Endothelial cell of umbilical vein (primary cell): ENCODE measurements around the gene SERPINB2.

ENCODE experiments used
- EZH2 ChIP-seq: IDR thresholded peaks from 2 replicates; pipeline ENCODE4 v1.6.1; 2012; ENCODE audit warnings: borderline replicate concordance, low read depth, mild to moderate bottlenecking, moderate library complexity, low read length, inconsistent platforms; ENCODE audit not compliant: severe bottlenecking
- FOS ChIP-seq: IDR thresholded peaks from 2 replicates; pipeline ENCODE4 v1.6.1; 2011; ENCODE audit warnings: mild to moderate bottlenecking, low read length, moderate library complexity, borderline replicate concordance; ENCODE audit not compliant: insufficient read depth
- JUN ChIP-seq: IDR thresholded peaks from 2 replicates; pipeline ENCODE4 v1.6.1; 2011; ENCODE audit warnings: borderline replicate concordance, low read depth; ENCODE audit not compliant: insufficient read length, insufficient read depth
- MYC ChIP-seq: IDR thresholded peaks from one replicate; pipeline ENCODE4 v1.6.1; 2011; ENCODE audit warnings: mild to moderate bottlenecking, low read depth, low read length
- POLR2A ChIP-seq: IDR thresholded peaks from 2 replicates; pipeline ENCODE4 v1.6.1; 2012; ENCODE audit warnings: low read depth, mild to moderate bottlenecking, control low read depth, low read length
- POLR2AphosphoS5 ChIP-seq: IDR thresholded peaks from 2 replicates; pipeline ENCODE4 v1.6.1; 2012; ENCODE audit warnings: low read depth, mild to moderate bottlenecking, control low read depth, low read length, moderate library complexity; ENCODE audit not compliant: insufficient read depth
- TF ChIP-seq, protein P1 (sequence below), 2 donors: IDR thresholded peaks; 1 replicate in 1 of 2; 2 replicates in 1 of 2; pipeline ENCODE4 v1.5.1; 2011; ENCODE audit warnings: low read length in 2 of 2, mild to moderate bottlenecking in 2 of 2, moderate library complexity in 2 of 2, control low read depth in 1 of 2, inconsistent platforms in 1 of 2, low read depth in 1 of 2; ENCODE audit not compliant: insufficient read depth in 1 of 2; ENCODE audit errors: extremely low read depth in 1 of 2
- TF ChIP-seq, protein P2 (sequence below): IDR thresholded peaks from 2 replicates; pipeline ENCODE4 v1.6.1; 2011; ENCODE audit not compliant: insufficient read depth, insufficient read length

DNA sequence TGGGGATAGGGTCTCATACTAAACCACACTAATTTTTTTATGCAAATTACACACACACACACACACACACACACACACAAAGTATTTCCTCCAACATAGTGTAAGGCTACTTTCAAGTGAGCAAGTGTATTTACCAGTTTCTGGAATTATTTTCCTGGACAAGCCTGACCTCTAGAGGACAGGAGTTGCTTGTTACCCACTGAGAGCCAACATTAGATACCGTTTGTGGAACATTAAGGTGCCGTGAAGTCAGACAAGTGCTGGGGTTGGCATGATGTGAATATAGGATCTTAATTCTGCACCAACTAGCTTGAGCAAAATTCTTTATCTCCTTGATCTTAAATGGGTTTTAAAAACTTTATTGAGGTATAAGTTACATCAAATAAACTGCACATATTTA is 39.3 kb upstream of the SERPINB2 start:
- TF ChIP-seq, protein P1, sequence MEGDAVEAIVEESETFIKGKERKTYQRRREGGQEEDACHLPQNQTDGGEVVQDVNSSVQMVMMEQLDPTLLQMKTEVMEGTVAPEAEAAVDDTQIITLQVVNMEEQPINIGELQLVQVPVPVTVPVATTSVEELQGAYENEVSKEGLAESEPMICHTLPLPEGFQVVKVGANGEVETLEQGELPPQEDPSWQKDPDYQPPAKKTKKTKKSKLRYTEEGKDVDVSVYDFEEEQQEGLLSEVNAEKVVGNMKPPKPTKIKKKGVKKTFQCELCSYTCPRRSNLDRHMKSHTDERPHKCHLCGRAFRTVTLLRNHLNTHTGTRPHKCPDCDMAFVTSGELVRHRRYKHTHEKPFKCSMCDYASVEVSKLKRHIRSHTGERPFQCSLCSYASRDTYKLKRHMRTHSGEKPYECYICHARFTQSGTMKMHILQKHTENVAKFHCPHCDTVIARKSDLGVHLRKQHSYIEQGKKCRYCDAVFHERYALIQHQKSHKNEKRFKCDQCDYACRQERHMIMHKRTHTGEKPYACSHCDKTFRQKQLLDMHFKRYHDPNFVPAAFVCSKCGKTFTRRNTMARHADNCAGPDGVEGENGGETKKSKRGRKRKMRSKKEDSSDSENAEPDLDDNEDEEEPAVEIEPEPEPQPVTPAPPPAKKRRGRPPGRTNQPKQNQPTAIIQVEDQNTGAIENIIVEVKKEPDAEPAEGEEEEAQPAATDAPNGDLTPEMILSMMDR (IDR thresholded peaks at IDR 0.05; ENCODE audit: extremely low read depth in 1 of 2, insufficient read depth in 1 of 2, low read depth in 1 of 2, low read length in 2 of 2): peak; percentile 56 to 57
- no peak for TF ChIP-seq FOS
- no peak for TF ChIP-seq MYC
- TF ChIP-seq EZH2: no peak
- no peak for TF ChIP-seq POLR2A
- no peak for TF ChIP-seq POLR2AphosphoS5
- no peak for TF ChIP-seq JUN
- TF ChIP-seq, protein P2, sequence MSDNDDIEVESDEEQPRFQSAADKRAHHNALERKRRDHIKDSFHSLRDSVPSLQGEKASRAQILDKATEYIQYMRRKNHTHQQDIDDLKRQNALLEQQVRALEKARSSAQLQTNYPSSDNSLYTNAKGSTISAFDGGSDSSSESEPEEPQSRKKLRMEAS: no peak
